BLaER1 treated with 17β-estradiol and CSF1 and Interleukin-3, amounts not matched to agents 10 nM and 100 nM (cell line): ENCODE data around the gene SDHAF1.
"Not testable (repeated sequence)": the region's sequence is repeated elsewhere in the genome, so short reads cannot be mapped to it uniquely, and the experiment has no call there.

Experiments used
- H3K27ac ChIP-seq, 11 experiments: shearing (Covaris generic); formaldehyde crosslinking; 2 replicates each; pipeline ENCODE4 v1.8.1; 2022
- H3K27me3 ChIP-seq, 11 experiments: shearing (Covaris generic); formaldehyde crosslinking; 2 replicates each; pipeline ENCODE4 v1.8.1; 2022
- H3K36me3 ChIP-seq, 11 experiments: shearing (Covaris generic); formaldehyde crosslinking; 2 replicates each; pipeline ENCODE4 v1.8.1; 2022
- H3K4me1 ChIP-seq, 10 experiments: shearing (Covaris generic); formaldehyde crosslinking; 2 replicates each; pipeline ENCODE4 v1.8.1; 2022
- H3K4me2 ChIP-seq, 11 experiments: shearing (Covaris generic); formaldehyde crosslinking; 2 replicates each; pipeline ENCODE4 v1.8.1; 2022
- H3K4me3 ChIP-seq, 10 experiments: shearing (Covaris generic); formaldehyde crosslinking; 2 replicates each; pipeline ENCODE4 v1.8.1; 2022
- H3K9ac ChIP-seq, 11 experiments: shearing (Covaris generic); formaldehyde crosslinking; 2 replicates each; pipeline ENCODE4 v1.8.1; 2022
- H3K9me3 ChIP-seq, 11 experiments: shearing (Covaris generic); formaldehyde crosslinking; replicated peaks in 1 of 11; 2 replicates each; pipeline ENCODE4 v1.8.1; 2022
- H4K20me1 ChIP-seq, 11 experiments: shearing (Covaris generic); formaldehyde crosslinking; 2 replicates each; pipeline ENCODE4 v1.8.1; 2022
- Cebpa-rat ChIP-seq, 11 experiments: shearing (Covaris generic); IDR thresholded peaks; 2 replicates each; pipeline ENCODE4 v1.8.1; 2022

The SDHAF1 gene

DNA sequence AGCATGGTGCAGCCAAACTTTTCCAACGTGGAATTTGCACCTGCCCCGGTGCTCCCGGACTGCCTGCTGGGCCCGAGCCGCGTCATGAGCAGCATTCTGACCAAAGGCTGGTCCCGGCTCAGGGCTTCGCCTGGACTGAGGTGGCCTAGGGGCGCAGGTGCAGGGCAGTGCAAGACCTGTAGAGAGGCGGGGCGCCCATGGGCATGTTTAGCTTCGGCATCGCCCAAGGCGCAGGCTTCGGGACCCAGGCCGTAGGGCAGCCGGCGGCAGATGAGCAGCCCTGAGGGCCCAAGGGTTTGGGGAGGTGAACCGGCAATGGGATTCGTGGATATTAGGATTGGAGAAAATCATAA lies 35.0 kb upstream of the SDHAF1 start:
- H4K20me1 ChIP-seq = peaks cover 0 to 7% (median 0%) of the 10 kb centered on the region in 11 experiments; a peak in 2 of 22 replicates
- no peak overlapping the region for H3K4me3 ChIP-seq
- H3K4me1 ChIP-seq = peaks cover 0 to 6% (median 0%) of the 10 kb centered on the region in 10 experiments; a peak in 5 of 20 replicates
- no peaks in the 10 kb centered on the region for H3K27me3 ChIP-seq
- no peaks in the 10 kb centered on the region for H3K36me3 ChIP-seq
- TF ChIP-seq Cebpa-rat (IDR thresholded peaks at IDR 0.05) = no peak
- no peak overlapping the region for H3K9ac ChIP-seq
- H3K4me2 ChIP-seq = no peak overlapping the region
- no peak overlapping the region for H3K27ac ChIP-seq
- H3K9me3 ChIP-seq = peaks cover 7 to 16% (median 10%) of the 10 kb centered on the region in 11 experiments; a peak in 21 of 22 replicates

DNA sequence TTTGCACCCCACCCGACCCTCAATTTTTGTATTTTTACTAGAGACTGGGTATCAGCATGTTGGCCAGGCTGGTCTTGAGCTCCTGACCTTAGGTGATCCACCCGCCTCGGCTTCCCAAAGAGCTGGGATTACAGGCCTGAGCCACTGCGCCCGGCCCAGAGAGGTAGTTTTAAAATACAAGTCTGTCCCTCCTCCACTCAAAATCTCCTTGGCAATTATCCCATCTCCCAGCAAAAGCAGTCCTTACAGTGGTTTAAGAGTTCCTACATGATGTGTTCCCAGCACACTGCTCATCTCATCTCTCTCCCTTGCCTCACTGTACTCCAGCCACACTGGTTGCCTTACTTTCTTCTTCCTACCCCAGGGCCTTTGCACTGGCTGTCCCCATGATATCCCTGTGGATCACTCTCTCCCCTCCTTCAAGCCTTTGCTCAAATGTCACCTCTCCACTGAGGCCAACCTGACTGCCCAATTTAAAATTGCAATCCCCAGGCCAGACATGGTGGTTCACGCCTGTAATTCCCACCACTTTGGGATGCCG lies 34.5 kb upstream of the SDHAF1 start:
- H3K27me3 ChIP-seq = no peaks in the 10 kb centered on the region
- H3K9me3 ChIP-seq = peaks cover 7 to 13% (median 10%) of the 10 kb centered on the region in 11 experiments; a peak in 21 of 22 replicates
- H4K20me1 ChIP-seq = peaks cover 0 to 7% (median 0%) of the 10 kb centered on the region in 11 experiments; a peak in 2 of 22 replicates
- no peak overlapping the region for H3K4me2 ChIP-seq
- H3K36me3 ChIP-seq = no peaks in the 10 kb centered on the region
- no peak for TF ChIP-seq Cebpa-rat (IDR thresholded peaks at IDR 0.05)
- H3K27ac ChIP-seq = no peak overlapping the region
- H3K4me1 ChIP-seq = peaks cover 0 to 6% (median 0%) of the 10 kb centered on the region in 10 experiments; a peak in 3 of 20 replicates
- H3K9ac ChIP-seq = no peak overlapping the region
- H3K4me3 ChIP-seq = no peak overlapping the region

DNA sequence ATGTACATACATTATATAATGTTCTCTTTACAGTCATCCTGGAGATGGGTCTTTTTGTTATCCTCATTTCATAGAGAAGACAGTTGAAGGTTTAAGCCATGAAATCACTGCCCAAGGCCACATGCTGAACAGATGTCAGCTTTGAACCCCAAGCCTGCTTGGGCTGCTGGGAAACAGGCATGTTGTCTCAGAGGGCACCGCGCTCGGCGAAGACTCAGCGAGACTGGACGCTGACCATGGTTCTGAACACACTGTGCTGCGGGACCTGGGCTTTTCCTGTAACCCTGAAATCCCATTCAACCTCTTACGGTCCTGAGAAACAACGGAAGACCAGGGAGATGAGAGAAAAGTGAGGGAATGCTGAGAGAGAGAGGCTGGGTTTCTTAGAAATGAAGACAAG lies 31.5 kb upstream of the SDHAF1 start:
- Histone ChIP-seq H3K4me3 (no peak overlapping the region), H3K27ac (no peak overlapping the region), H3K4me1 (peaks cover 0 to 6% (median 0%) of the 10 kb centered on the region in 10 experiments; a peak in 3 of 20 replicates), H3K4me2 (no peak overlapping the region), H3K9me3 (no peaks in the 10 kb centered on the region), H3K36me3 (no peaks in the 10 kb centered on the region), H3K27me3 (no peaks in the 10 kb centered on the region), H4K20me1 (peaks cover 0 to 7% (median 0%) of the 10 kb centered on the region in 11 experiments; a peak in 2 of 22 replicates), H3K9ac (no peak overlapping the region)
- no peak for TF ChIP-seq Cebpa-rat (IDR thresholded peaks at IDR 0.05)

DNA sequence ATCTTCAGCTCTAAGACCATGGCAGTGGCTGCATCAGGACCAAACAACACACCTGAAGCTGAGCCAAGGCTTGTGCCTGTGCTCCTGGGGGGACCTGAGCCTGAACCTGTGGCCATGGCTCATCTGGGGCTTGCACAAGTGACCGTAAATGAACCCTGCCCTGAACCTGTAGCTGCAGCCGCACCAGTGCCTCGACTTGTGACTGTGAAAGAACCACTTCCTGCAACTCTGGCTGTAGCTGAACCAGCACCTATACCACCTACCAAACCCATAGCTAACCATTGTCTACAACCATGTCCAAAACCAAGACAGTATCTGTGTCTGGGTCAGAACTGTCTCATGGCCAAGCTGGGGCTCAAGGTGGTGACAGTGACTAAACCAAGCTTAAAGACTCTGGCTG lies 28.2 kb upstream of the SDHAF1 start:
- Histone ChIP-seq H3K4me2 (no peak overlapping the region), H4K20me1 (peaks cover 0 to 3% (median 0%) of the 10 kb centered on the region in 11 experiments; a peak in 1 of 22 replicates), H3K4me3 (no peak overlapping the region), H3K36me3 (no peaks in the 10 kb centered on the region), H3K9me3 (no peaks in the 10 kb centered on the region), H3K27ac (no peak overlapping the region), H3K9ac (no peak overlapping the region), H3K4me1 (no peaks in the 10 kb centered on the region), H3K27me3 (no peaks in the 10 kb centered on the region)
- TF ChIP-seq Cebpa-rat (IDR thresholded peaks at IDR 0.05) = no peak

DNA sequence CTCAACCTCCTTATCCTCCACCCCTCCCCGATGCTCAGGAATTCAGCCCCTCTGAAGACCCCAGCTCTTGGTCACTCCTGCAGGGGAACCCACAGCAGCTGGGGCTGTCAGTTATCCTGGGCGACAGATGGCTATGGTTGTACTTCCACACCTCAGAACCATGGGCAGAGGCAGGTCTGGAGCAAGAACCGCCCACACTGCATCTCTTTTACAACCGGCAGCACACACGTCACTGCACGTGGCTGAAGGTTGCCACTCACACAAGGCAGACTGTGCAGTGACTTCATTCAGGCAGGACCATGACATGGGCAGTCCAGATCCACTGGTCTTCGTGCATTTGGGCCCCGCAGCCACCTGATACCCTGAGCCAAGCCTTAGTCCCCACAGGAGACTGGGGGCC lies 21.5 kb upstream of the SDHAF1 start:
- H3K4me1 ChIP-seq = no peaks in the 10 kb centered on the region
- H3K27me3 ChIP-seq = no peaks in the 10 kb centered on the region
- no peaks in the 10 kb centered on the region for H3K9me3 ChIP-seq
- no peak overlapping the region for H3K4me2 ChIP-seq
- TF ChIP-seq Cebpa-rat (IDR thresholded peaks at IDR 0.05) = no peak
- H3K4me3 ChIP-seq = no peak overlapping the region
- no peak overlapping the region for H3K9ac ChIP-seq
- H3K36me3 ChIP-seq = no peaks in the 10 kb centered on the region
- H3K27ac ChIP-seq = no peak overlapping the region
- peaks cover 0 to 12% (median 0%) of the 10 kb centered on the region in 11 experiments; a peak in 5 of 22 replicates for H4K20me1 ChIP-seq

DNA sequence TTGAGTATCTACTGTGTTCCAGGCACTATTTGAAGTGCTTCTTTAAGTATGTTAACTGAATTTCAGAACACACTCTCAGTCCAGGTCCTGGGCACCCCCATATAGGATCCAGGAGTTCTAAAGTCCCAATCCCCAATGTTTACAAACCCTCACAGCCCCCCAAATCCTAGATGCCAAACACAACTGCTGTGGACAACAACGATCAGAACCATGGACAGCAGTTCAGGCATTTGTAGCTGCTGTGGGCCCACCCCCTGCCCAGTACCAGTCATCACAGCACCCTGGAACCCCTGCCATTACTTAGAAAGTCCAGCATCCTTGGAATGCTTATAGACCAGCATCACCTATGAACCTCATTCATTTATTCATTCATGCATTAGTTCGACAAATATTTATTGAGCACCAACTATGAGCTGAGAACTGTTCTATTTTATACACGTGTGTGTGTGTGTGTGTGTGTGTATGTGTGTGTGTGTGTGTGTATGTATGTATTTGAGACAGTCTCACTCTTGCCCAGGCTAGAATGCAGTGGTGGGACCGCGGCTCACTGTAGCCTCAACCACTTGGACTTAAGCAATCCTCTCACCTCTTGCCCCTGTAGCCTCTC lies 19.3 kb upstream of the SDHAF1 start:
- no peak overlapping the region for H3K9ac ChIP-seq
- no peak for TF ChIP-seq Cebpa-rat (IDR thresholded peaks at IDR 0.05)
- H3K4me2 ChIP-seq = no peak overlapping the region

DNA sequence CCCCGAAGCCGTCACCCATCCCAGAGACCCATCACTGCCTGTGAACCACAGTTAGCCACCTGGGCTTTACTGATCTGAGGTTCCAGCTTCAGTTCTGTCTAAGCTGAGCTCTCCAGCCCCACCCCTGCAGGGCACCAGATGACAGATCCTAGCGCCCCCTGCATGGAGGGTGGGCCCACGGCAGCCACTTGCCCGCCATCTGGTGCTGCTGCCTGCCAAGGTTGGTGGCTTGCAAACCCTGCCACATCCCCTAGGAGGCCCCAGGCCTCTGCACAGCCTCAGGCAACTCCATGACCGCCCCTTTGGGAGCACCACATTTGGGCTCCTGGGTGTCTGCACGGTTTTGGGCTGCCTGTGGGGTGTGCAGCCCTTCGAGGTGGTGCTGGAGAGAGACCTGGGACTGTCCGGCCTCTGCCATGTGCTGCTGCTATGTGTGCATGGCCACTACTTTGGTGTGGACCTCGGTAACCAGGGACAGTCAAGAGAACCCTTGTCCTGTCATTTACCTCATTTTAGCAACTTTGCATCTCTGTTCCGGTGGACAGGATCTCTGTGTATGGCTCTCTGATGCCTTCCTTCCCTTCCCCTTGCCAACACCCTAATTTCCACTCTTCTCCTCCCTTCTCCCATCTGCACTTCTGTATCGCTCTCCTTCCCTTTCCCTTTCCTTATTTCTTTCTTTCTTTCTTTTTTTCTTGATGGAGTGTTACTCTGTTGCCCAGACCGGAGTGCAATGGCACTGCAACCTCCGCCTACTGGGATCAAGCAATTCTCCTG lies 17.4 kb upstream of the SDHAF1 start:
- Histone ChIP-seq H4K20me1 (peaks cover 0 to 17% (median 0%) of the 10 kb centered on the region in 11 experiments; a peak in 6 of 22 replicates), H3K4me1 (no peaks in the 10 kb centered on the region), H3K4me3 (no peak overlapping the region), H3K27me3 (no peaks in the 10 kb centered on the region; a peak in 2 of 22 replicates), H3K4me2 (no peak overlapping the region), H3K36me3 (no peaks in the 10 kb centered on the region), H3K9ac (no peak overlapping the region), H3K9me3 (no peaks in the 10 kb centered on the region), H3K27ac (no peak overlapping the region)
- no peak for TF ChIP-seq Cebpa-rat (IDR thresholded peaks at IDR 0.05)

More for the DNA sequence above, 19.3 kb upstream of the SDHAF1 start:
- no peaks in the 10 kb centered on the region for H3K9me3 ChIP-seq
- H4K20me1 ChIP-seq = peaks cover 0 to 17% (median 0%) of the 10 kb centered on the region in 11 experiments; a peak in 6 of 22 replicates
- H3K4me1 ChIP-seq = no peaks in the 10 kb centered on the region
- no peak overlapping the region for H3K27ac ChIP-seq
- H3K27me3 ChIP-seq = no peaks in the 10 kb centered on the region
- H3K4me3 ChIP-seq = no peak overlapping the region
- H3K36me3 ChIP-seq = no peaks in the 10 kb centered on the region

DNA sequence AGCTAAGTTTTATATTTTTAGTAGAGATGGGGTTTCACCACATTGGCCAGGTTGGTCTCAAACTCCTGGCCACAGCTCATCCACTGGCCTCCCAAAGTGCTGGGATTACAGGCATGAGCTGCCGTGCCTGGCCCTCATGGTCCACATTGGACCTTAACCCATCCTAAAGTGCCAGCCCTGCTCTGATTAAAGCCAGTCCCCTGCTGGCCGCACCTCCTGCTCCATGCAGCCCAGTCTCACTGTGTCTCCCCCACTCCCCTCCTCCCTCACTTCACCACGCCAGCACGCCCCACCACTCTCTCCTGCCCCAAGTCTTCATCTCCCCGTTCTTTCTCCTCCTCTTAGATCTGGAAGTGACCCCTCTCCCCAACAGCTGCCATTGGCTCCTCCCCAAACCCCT lies 16.7 kb upstream of the SDHAF1 start:
- Histone ChIP-seq H3K4me1 (no peaks in the 10 kb centered on the region), H3K27me3 (no peaks in the 10 kb centered on the region; a peak in 2 of 22 replicates), H3K27ac (no peak overlapping the region), H3K36me3 (no peaks in the 10 kb centered on the region), H3K4me2 (no peak overlapping the region), H3K4me3 (no peak overlapping the region), H3K9me3 (no peaks in the 10 kb centered on the region), H3K9ac (no peak overlapping the region), H4K20me1 (peaks cover 0 to 17% (median 0%) of the 10 kb centered on the region in 11 experiments; a peak in 6 of 22 replicates)
- TF ChIP-seq Cebpa-rat (IDR thresholded peaks at IDR 0.05) = no peak

DNA sequence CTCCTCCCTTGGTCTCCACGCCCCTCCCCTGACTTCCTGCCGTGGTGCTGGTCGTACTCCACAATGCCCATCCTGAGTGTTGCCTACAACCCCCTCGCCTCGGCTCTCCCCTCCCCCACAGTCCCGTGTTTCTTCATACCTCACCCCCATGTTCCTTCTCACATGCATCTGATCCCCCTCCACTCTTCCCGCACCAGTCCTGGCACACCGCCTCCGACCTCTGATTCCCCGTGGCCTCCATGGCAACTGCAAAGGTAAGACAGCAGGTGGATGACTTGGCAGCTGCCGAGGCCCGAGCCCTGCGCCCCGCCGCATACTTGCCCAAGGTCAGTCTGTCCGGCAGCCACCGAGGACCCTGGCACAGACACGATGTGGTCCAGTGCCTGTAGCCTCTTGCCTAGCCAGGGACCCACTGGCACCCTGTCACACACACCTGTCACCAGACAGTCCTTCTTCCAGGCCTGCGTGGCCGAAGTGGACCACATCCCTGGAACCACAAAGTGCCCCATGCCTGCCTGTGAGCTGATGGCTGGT lies 16.1 kb upstream of the SDHAF1 start:
- Histone ChIP-seq H3K36me3 (no peaks in the 10 kb centered on the region), H3K4me2 (no peak overlapping the region), H3K9ac (no peak overlapping the region), H3K9me3 (no peaks in the 10 kb centered on the region), H3K4me1 (no peaks in the 10 kb centered on the region), H3K27ac (no peak overlapping the region), H3K27me3 (no peaks in the 10 kb centered on the region; a peak in 2 of 22 replicates), H4K20me1 (peaks cover 0 to 17% (median 0%) of the 10 kb centered on the region in 11 experiments; a peak in 5 of 22 replicates), H3K4me3 (no peak overlapping the region)
- TF ChIP-seq Cebpa-rat (IDR thresholded peaks at IDR 0.05) = no peak

DNA sequence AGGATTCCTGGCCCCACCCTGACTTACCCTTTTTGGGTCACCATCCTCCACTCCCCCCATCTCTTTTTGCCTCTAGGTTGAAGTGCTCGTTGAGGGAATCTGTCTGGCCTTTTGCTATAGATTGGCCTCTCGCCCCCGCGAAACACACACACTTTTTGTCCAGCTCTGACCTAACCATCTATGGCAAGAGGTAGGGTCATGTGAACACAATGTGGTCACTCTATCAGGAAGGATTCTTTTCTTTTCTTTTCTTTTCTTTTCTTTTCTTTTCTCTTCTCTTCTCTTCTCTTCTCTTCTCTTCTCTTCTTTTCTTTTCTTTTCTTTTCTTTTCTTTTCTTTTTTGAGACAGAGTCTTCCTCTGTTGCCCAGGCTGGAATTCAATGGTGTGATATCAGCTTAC lies 14.0 kb upstream of the SDHAF1 start:
- H3K4me1 ChIP-seq, H3K9ac ChIP-seq, H3K27ac ChIP-seq, H3K4me3 ChIP-seq, H3K36me3 ChIP-seq, H3K4me2 ChIP-seq, H3K9me3 ChIP-seq: not testable (repeated sequence)
- Histone ChIP-seq H4K20me1 (peaks cover 0 to 15% (median 0%) of the 10 kb centered on the region in 11 experiments; a peak in 4 of 22 replicates), H3K27me3 (peaks cover 2 to 14% (median 11%) of the 10 kb centered on the region in 11 experiments; a peak in 20 of 22 replicates)
